ENCODE results near the gene TMEM202. TPM values are rescaled to one million over a fixed set of nuclear protein-coding genes. Genes with fewer than 3 reads are reported as not detected.

TMEM202 gene
- total and polyA plus RNA-seq, 2 of the 13 experiments (the other 11 are each of a cell fraction or from before 2014, with no cell fraction given): not detected

- Histone ChIP-seq H3K9me3 (ENCODE audit: low read length) (no peaks in the 10 kb centered on the region), H3K79me2 (ENCODE audit: insufficient read depth, low read length) (no peaks in the 10 kb centered on the region), H3K9ac (ENCODE audit: insufficient read depth, low read depth, low read length) (no peak overlapping the region; the same call in 1 of the 2 replicates), H3K27ac (ENCODE audit: extremely low read length, insufficient read depth, low read length) (no peak overlapping the region), H3K4me2 (ENCODE audit: low read depth, low read length) (peak overlapping the region; percentile 61), H3K4me3 (replicated peaks in 1 of 3; ENCODE audit: insufficient read depth in 1 of 3, low read depth in 2 of 3, low read length in 3 of 3) (peak overlapping the region in 1 of 3 experiments; percentile 18; a peak in 1 of 6 replicates), H3K4me1 (ENCODE audit: insufficient read depth, low read length) (peaks cover 21% of the 10 kb centered on the region), H3K27me3 (ENCODE audit: control insufficient read depth in 1 of 2, insufficient read depth in 2 of 2, low read length in 2 of 2) (peaks cover 0 to 9% of the 10 kb centered on the region in 2 experiments; a peak in 2 of 5 replicates), H3K36me3 (replicated peaks in 1 of 2; ENCODE audit: control insufficient read depth in 1 of 2, insufficient read depth in 2 of 2, low read length in 2 of 2) (no peaks in the 10 kb centered on the region), H2AFZ (ENCODE audit: low read length) (peak overlapping the region; percentile 64), H4K20me1 (ENCODE audit: insufficient read depth, low read length) (no peaks in the 10 kb centered on the region)
- BruUV-seq (replicated peaks): no TSS peak
- in situ Hi-C loops (cut with HindIII; ENCODE audit: extremely low pct_ligation_motif_present, low pct_unique_long_range_greater_than_20kb) (no loop called here), intact Hi-C loops (cut with micrococcal nuclease; ENCODE audit: unreplicated experiment) (no loop called here)
- CTCF ChIA-PET (ENCODE audit: low intra/inter-chr PET ratio, low total read pairs): no interaction called here
- ATAC-seq (peak; percentile 89), DNase-seq (ENCODE audit: low spot score) (peak; percentile 35), FAIRE-seq (peak; percentile 40)
- POLR2A ChIA-PET: interaction anchor here (1.9 kb wide), 1 partner anchor 23 kb away, joined by 11 read pairs; the partner anchor contains the start of gene HEXA
- WGBS (ENCODE audit: low lambda C conversion rate): 57% methylated on average over 2 of the region's 7 CpGs
- TF ChIP-seq ZNF607 (CRISPR knock-in tag; IDR thresholded peaks at IDR 0.05; ENCODE audit: borderline replicate concordance) (no peak), KDM2A (CRISPR knock-in tag; IDR thresholded peaks at IDR 0.05; ENCODE audit: borderline replicate concordance, low read depth) (no peak), ZSCAN12 (CRISPR knock-in tag; IDR thresholded peaks at IDR 0.05) (no peak), CBFB (CRISPR knock-in tag; IDR thresholded peaks at IDR 0.05) (no peak), NFE2L1 (CRISPR knock-in tag; IDR thresholded peaks at IDR 0.05; ENCODE audit: borderline replicate concordance) (no peak), ZNF83 (CRISPR knock-in tag; IDR thresholded peaks at IDR 0.05; ENCODE audit: borderline replicate concordance) (no peak), ZNF256 (CRISPR knock-in tag; conservative IDR thresholded peaks at IDR 0.05) (no peak), SRF (IDR thresholded peaks at IDR 0.05; ENCODE audit: low read depth, low read length) (no peak), HES4 (CRISPR knock-in tag; IDR thresholded peaks at IDR 0.05; ENCODE audit: borderline replicate concordance) (no peak), ZMAT3 (CRISPR knock-in tag; conservative IDR thresholded peaks at IDR 0.05) (no peak), RFXAP (CRISPR knock-in tag; IDR thresholded peaks at IDR 0.05; ENCODE audit: borderline replicate concordance) (no peak), PPARG (CRISPR knock-in tag; conservative IDR thresholded peaks at IDR 0.05) (no peak), DZIP1 (CRISPR knock-in tag; IDR thresholded peaks at IDR 0.05) (no peak), DBP (CRISPR knock-in tag; IDR thresholded peaks at IDR 0.05; ENCODE audit: not compliant biosample characterization) (no peak), ZNF430 (CRISPR knock-in tag; IDR thresholded peaks at IDR 0.05) (no peak), GATAD1 (CRISPR knock-in tag; IDR thresholded peaks at IDR 0.05) (no peak; the same call in 1 of the 2 replicates), HINFP (CRISPR knock-in tag; IDR thresholded peaks at IDR 0.05; ENCODE audit: low read depth) (no peak), HBP1 (CRISPR knock-in tag; IDR thresholded peaks at IDR 0.05; ENCODE audit: low read depth) (no peak; the same call in 1 of the 2 replicates), KLF16 (CRISPR knock-in tag; IDR thresholded peaks at IDR 0.05) (no peak)
Measured at GRCh38 chr15:72398648-72399047, 543 bp downstream of the TMEM202 start.

Measured in HepG2 (cell line).